ENCODE measurements around the gene AP3B2. TPM values are rescaled to one million over a fixed set of nuclear protein-coding genes. Genes with fewer than 3 reads are reported as not detected.

AP3B2 gene
- total RNA-seq, 1 donor from 2014 or later, result not detected

DNA sequence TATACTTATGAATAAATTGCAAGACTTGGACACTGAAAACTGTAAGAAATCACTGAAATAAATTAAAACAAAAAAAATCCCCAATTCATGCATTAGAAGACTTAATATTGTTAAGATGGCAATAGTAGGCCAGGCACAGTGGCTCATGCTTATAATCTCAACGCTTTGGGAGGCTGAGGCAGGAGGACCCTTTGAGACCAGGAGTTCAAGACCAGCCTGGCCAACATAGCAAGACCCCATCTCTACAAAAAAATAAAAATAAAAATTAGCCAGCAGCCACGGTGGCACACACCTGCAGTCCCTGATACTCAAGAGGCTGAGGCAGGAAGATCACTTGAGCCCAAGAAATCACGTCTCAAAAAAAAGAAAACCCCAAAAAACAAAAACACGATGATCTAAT lies 98.3 kb downstream of the AP3B2 start:
- intact Hi-C loops (cut with micrococcal nuclease), result no loop called here

Other genes starting within 250 kb of the AP3B2 start
- gene RPS17, start 169.4 kb downstream of the AP3B2 start, total RNA-seq, result 1,923 and 1,953 TPM in 2 replicates
- not detected in 2 replicates for gene CPEB1, start 62.5 kb downstream of the AP3B2 start, total RNA-seq
- not detected in 2 replicates for gene FSD2, start 96.2 kb upstream of the AP3B2 start, total RNA-seq
- gene WHAMM, start 99.8 kb upstream of the AP3B2 start, total RNA-seq, result 9.6 and 9.9 TPM in 2 replicates
- gene HOMER2, start 242.8 kb upstream of the AP3B2 start, total RNA-seq, result 38.1 and 42.1 TPM in 2 replicates